Sigmoid colon (tissue), 7 donors: ENCODE results near the gene DAPK2. TPM values are rescaled to one million over a fixed set of nuclear protein-coding genes. Genes with fewer than 3 reads are reported as not detected.
A peak's percentile ranks its signal among the peaks of the same experiment; 100 is the strongest.

Experiments used
- DNase-seq: peaks from one replicate; pipeline ENCODE4 v3.0.0-alpha.2; 2019
- H3K27ac ChIP-seq, 4 donors: fragments of 200-600 bp; sonication (generic); one replicate each; pipeline ENCODE4 v1.5.1; 2016 to 2019; ENCODE audit warnings: mild to moderate bottlenecking in 1 of 4
- H3K27me3 ChIP-seq, 3 donors: fragments of 200-600 bp; sonication (generic); one replicate each; pipeline ENCODE4 v1.5.1; 2019; ENCODE audit warnings: mild to moderate bottlenecking in 1 of 3
- H3K36me3 ChIP-seq, 4 donors: fragments of 200-600 bp; sonication (generic); one replicate each; pipeline ENCODE4 v1.5.1; 2016 to 2019
- H3K4me1 ChIP-seq, 4 donors: fragments of 200-600 bp; sonication (generic); one replicate each; pipeline ENCODE4 v1.5.1; 2017 to 2019
- H3K4me3 ChIP-seq, 4 donors: fragments of 200-600 bp; sonication (generic); one replicate each; pipeline ENCODE4 v1.5.1; 2017 to 2019; ENCODE audit warnings: mild to moderate bottlenecking in 2 of 4, moderate library complexity in 1 of 4
- H3K9me3 ChIP-seq, 4 donors: fragments of 200-600 bp in 3 of 4; sonication (generic) in 3 of 4; one replicate each; pipeline versions ENCODE4 v1.5.1 to v1.6.1; 2013 to 2019
- CTCF ChIP-seq, 4 experiments: fragments of 450-650 bp in 3 of 4; fragments of 200-600 bp in 1 of 4; IDR thresholded peaks; one replicate each; pipeline ENCODE4 v1.5.1; 2016 to 2019; ENCODE audit warnings: antibody characterized with exemption in 4 of 4, mild to moderate bottlenecking in 3 of 4, moderate library complexity in 2 of 4
- EP300 ChIP-seq, 4 donors: sonication (generic); formaldehyde crosslinking; IDR thresholded peaks; one replicate each; pipeline ENCODE4 v1.6.1; 2017; ENCODE audit warnings: antibody characterized with exemption in 4 of 4
- POLR2A ChIP-seq, 2 donors: fragments of 450-650 bp; IDR thresholded peaks; one replicate each; pipeline ENCODE4 v1.6.1; 2016; ENCODE audit warnings: antibody characterized with exemption in 2 of 2, mild to moderate bottlenecking in 2 of 2, moderate library complexity in 2 of 2
- POLR2AphosphoS5 ChIP-seq, 4 donors: sonication (generic); formaldehyde crosslinking; IDR thresholded peaks; one replicate each; pipeline ENCODE4 v1.6.1; 2017; ENCODE audit warnings: antibody characterized with exemption in 4 of 4
- WGBS, 2 donors: extraction: QIAGEN DNeasy Blood & Tissue Kit; methylation state at CpG; one replicate each; pipeline ENCODE4 v1.1.7; 2013; 5-methylcytosine and 5-hydroxymethylcytosine counted together
- intact Hi-C: fragments of 100-400 bp; cut with DNase I; formaldehyde crosslinking; loops from one replicate; pipeline ENCODE4 v1.15.1; 2023
- polyA plus RNA-seq, 3 donors: library from polyadenylated mRNA; stranded (reverse); fragments of 200-250 nt; gene quantifications; one replicate each; pipeline ENCODE4 v1.2.3, GENCODE V29; 2013
- total RNA-seq, 4 donors: library from RNA; depleted of rRNA; stranded (reverse); fragments of >200 nt; gene quantifications; one replicate each; pipeline ENCODE4 v1.1.0, GENCODE V29; 2016
- donor health status: healthy with polysubstance abuse.
- donor health status: Bipolar disorder and iron deficiency.
- donor health status: healthy.

The DAPK2 gene
- total and polyA plus RNA-seq, 7 donors = 2.1 to 27.7 (median 5.5) TPM

GRCh38 chr15:64048781-64049460 lies 2.6 kb upstream of the DAPK2 start:
- no peak for DNase-seq
- H3K9me3 ChIP-seq = no peaks in the 10 kb centered on the region
- H3K27ac ChIP-seq = no peak overlapping the region
- no peak for TF ChIP-seq CTCF (IDR thresholded peaks at IDR 0.05)
- TF ChIP-seq POLR2AphosphoS5 (IDR thresholded peaks at IDR 0.05) = no peak
- TF ChIP-seq POLR2A (IDR thresholded peaks at IDR 0.05) = no peak
- TF ChIP-seq EP300 (IDR thresholded peaks at IDR 0.05) = no peak
- no peak overlapping the region for H3K4me3 ChIP-seq
- intact Hi-C loops = loop anchor here (2.0 kb wide), 1 partner anchor 104 kb away; no protein-coding TSS in a partner anchor
- H3K27me3 ChIP-seq = no peaks in the 10 kb centered on the region
- no peaks in the 10 kb centered on the region for H3K36me3 ChIP-seq
- peaks cover 0 to 19% (median 11%) of the 10 kb centered on the region in 4 donors for H3K4me1 ChIP-seq
- WGBS, 2 donors = 88 to 91% methylated on average over 1 of the region's 1 CpG

DNA sequence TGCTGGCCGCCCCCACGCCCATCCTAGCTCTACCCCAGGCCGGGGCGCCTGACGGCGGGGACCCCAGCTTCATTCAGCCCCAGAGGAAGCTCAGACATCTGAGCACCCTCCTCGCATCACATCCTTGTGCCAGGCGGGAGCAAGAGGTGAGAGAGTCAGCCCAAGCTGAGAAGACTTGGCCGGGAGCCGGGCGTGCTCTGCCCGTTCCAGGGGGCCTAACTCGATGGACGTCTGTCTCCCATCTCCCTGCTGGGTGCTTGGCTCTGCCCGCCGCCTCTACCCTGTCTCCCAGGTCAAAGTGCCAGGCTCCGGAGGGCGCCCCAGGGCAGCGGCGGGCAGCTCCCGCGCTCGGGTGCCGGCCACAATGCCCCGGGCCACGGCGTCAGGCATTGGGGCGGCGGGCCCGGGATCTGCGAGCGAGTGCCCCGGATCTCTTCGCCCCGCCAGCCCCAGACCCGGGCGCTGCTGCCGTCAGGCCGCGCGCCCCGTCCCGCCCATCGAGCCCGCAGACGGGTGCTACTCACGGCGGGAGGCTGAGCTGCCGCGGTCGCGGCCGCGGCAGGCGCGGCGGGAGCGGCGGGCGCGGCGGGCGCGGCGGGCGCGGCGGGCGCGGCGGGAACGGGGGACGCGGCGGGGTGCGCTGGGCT lies 388 bp downstream of the DAPK2 start:
- H3K4me1 ChIP-seq = peaks cover 0 to 19% (median 11%) of the 10 kb centered on the region in 4 donors
- DNase-seq = no peak
- TF ChIP-seq EP300 (IDR thresholded peaks at IDR 0.05) (no peak), POLR2A (IDR thresholded peaks at IDR 0.05) (no peak), CTCF (IDR thresholded peaks at IDR 0.05) (no peak), POLR2AphosphoS5 (IDR thresholded peaks at IDR 0.05) (no peak)
- peak overlapping the region in 1 of 4 donors; percentile 47 for H3K27ac ChIP-seq
- WGBS, 2 donors = 3 to 14% methylated on average over 76 of the region's 76 CpGs
- no peaks in the 10 kb centered on the region for H3K27me3 ChIP-seq
- H3K4me3 ChIP-seq = peak overlapping the region; percentile 28 to 60 (median 52)
- no peaks in the 10 kb centered on the region for H3K36me3 ChIP-seq
- no peaks in the 10 kb centered on the region for H3K9me3 ChIP-seq
- intact Hi-C loops = loop anchor here (2.0 kb wide), 1 partner anchor 293 kb away; no protein-coding TSS in a partner anchor

- intact Hi-C loops = no loop called here
- 64 to 66% methylated on average over 5 of the region's 5 CpGs for WGBS, 2 donors
- H3K27ac ChIP-seq = no peak overlapping the region
- TF ChIP-seq POLR2A (IDR thresholded peaks at IDR 0.05) = no peak
- TF ChIP-seq POLR2AphosphoS5 (IDR thresholded peaks at IDR 0.05) = no peak
- TF ChIP-seq CTCF (IDR thresholded peaks at IDR 0.05) = no peak
- no peak for TF ChIP-seq EP300 (IDR thresholded peaks at IDR 0.05)
- H3K36me3 ChIP-seq = no peaks in the 10 kb centered on the region
- H3K4me3 ChIP-seq = no peak overlapping the region
- H3K9me3 ChIP-seq = no peaks in the 10 kb centered on the region
- no peak for DNase-seq
- no peaks in the 10 kb centered on the region for H3K27me3 ChIP-seq
- H3K4me1 ChIP-seq = peaks cover 0 to 19% (median 11%) of the 10 kb centered on the region in 4 donors
Measured at GRCh38 chr15:64045101-64045435, 1.2 kb downstream of the DAPK2 start.

DNA sequence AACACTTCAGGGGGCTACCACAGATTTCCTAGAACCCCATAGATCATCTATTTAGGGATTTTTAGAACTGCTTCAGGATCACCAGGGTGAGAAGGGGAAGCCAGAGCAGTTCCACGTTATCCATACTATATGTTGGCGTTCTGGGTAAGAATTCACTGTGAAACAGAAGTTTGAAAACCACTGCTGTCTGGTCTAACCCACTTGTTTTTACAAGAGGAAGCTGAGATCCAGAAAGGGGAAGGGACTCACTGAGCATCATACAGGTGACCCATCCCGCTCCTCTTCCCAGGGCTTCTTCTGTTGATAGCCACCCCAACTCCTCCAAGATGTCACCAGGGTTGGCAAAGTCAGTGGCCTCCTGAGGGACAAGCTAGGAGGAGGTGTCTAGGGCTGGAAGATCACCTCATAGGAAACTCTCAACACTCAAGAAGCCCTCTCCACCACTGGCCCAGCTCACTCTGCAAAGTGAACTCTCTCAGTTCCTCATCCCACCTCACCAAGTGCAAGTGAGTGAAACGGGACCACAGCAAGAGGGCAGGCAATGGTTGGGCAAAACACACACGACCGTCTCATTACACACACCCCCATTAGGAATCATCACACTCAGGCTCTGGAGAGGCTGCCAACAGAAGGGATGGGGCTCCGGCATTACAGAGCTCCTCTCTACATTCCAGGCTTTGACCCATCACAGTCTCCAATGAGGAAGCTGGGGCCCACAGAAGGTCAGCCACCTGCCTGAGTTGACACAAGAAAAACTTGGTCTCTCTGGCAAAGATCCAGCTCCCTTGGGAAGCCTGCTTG lies 1.8 kb downstream of the DAPK2 start:
- 59 to 77% methylated on average over 7 of the region's 7 CpGs for WGBS, 2 donors
- DNase-seq = no peak
- Histone ChIP-seq H3K36me3 (no peaks in the 10 kb centered on the region), H3K27me3 (no peaks in the 10 kb centered on the region), H3K4me3 (no peak overlapping the region), H3K9me3 (no peaks in the 10 kb centered on the region), H3K27ac (no peak overlapping the region), H3K4me1 (peaks cover 0 to 19% (median 11%) of the 10 kb centered on the region in 4 donors)
- intact Hi-C loops = no loop called here
- TF ChIP-seq POLR2AphosphoS5 (IDR thresholded peaks at IDR 0.05) (no peak), EP300 (IDR thresholded peaks at IDR 0.05) (no peak), POLR2A (IDR thresholded peaks at IDR 0.05) (no peak), CTCF (IDR thresholded peaks at IDR 0.05) (no peak)
